Panc1 (cell line): ENCODE data around the gene CLK4.

Source experiments
- CTCF ChIP-seq: fragments of 450-650 bp; IDR thresholded peaks from 2 replicates; pipeline ENCODE4 v1.5.1; 2017; ENCODE audit warnings: mild to moderate bottlenecking
- POLR2AphosphoS5 ChIP-seq: IDR thresholded peaks from 2 replicates; pipeline ENCODE4 v1.6.1; 2012; ENCODE audit warnings: mild to moderate bottlenecking, low read depth, low read length, moderate library complexity
- REST ChIP-seq, 2 experiments: IDR thresholded peaks; 2 replicates each; pipeline ENCODE4 v1.6.1; 2011 to 2012; ENCODE audit warnings: low read depth in 2 of 2, control low read depth in 1 of 2, low read length in 1 of 2, mild to moderate bottlenecking in 1 of 2, moderate library complexity in 1 of 2; ENCODE audit not compliant: insufficient read depth in 1 of 2

GRCh38 chr5:178668579-178668978, 41.7 kb upstream of the CLK4 start:
- no peak for TF ChIP-seq CTCF
- no peak for TF ChIP-seq POLR2AphosphoS5
- TF ChIP-seq REST (IDR thresholded peaks at IDR 0.05; ENCODE audit: insufficient read depth in 1 of 2, low read depth in 2 of 2, low read length in 1 of 2): no peak
